CD4-positive, alpha-beta T cell treated with Interleukin-6 for 4 hours (primary cell): ENCODE results near the gene DEPP1.

Experiments
- DNase-seq: peaks from one replicate; pipeline ENCODE4 v3.0.0-alpha.2; 2020; ENCODE audit warnings: mixed read lengths

Gene DEPP1

GRCh38 chr10:44950326-44951225 lies 28.0 kb downstream of the DEPP1 start:
- DNase-seq, result no peak

DNA sequence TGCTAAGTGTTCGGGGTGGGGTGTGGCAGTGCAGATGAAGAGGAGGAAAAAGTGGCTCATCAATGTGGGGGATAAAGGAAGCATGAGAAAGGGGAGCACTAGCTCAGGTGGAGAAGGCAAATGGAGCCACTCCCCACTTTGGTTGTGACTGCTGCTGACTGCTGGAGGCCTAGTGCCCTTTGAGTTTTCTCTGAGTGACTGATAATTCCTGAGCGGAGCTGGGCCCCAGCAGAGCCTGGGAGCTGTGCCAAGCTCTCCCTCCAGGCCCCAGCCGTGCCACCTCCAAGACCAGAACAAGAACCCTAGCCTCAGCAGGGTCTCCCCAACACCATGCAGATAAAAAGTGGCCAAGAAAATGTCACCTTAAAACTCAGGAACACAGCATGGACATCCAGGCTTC lies 28.7 kb downstream of the DEPP1 start:
- DNase-seq, result no peak

DNA sequence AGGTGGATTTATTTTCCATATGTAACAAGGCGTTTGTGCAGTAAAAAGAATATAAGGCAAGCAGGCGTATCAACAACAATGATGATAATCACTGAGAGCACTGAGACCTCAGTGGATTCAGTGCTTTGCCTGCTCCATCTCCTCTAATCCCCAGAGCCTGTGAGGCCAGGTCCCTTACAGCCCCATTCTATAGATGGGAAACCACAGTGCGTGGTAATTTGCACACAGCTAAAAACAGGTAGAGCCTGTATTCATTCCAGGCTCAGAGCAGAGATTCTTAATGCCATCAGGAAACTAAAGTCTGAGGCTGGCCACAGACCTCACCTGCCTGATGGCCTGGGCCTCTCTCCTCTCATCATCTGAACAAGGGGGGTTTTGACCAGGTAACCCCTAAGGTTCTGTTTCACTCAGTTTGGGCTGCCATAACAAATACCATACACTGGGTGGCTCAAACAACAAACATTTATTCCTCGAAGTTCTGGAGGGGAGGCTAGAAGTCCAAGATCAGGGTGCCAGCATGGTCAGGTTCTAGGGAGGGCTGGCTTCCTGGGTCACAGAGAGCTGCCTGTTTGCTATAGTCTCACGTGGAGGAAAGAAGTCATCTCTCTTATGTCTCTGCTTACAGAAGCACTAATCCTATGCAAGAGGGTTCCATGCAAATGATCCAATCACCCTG lies 29.3 kb downstream of the DEPP1 start:
- no peak for DNase-seq

- no peak for DNase-seq
Observed at GRCh38 chr10:44948642-44949041, 30.0 kb downstream of the DEPP1 start.

DNA sequence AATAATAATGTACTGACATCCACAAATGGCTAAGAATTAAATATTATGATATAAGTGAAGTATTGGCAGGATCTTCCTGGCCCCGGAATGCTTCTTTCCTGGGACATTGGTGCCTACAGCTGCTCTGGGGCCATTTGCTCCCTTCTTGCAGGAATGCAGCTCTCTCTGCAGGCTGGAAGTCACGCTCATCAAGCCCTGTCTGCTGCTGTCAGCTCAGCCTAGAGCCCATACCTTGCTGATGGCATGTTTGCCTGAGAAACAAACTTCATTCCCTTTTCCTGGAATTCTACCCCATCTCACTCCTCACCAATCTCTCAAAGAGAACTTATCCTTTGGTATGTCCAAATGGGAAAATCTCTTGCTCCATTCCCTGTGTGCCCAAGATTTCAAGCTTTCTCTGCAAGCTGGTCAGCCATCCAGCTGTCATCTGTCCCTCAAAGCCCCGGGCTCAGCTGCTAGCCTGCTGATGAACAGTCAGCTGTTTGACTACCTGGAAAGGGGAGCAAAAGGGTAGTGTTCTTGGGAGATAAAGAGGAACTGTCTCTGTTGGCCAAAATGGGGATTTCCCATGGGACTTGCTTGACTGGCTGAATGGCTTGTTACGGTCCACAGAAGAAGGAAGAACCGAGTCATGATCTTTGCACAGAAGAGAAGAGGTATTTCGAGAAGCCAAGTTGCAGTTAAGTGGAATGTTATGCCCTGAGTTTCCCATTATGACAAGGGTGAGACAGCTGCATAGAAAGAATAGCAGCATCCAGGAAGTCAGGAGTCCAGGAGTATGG lies 31.0 kb downstream of the DEPP1 start:
- DNase-seq, result no peak

DNA sequence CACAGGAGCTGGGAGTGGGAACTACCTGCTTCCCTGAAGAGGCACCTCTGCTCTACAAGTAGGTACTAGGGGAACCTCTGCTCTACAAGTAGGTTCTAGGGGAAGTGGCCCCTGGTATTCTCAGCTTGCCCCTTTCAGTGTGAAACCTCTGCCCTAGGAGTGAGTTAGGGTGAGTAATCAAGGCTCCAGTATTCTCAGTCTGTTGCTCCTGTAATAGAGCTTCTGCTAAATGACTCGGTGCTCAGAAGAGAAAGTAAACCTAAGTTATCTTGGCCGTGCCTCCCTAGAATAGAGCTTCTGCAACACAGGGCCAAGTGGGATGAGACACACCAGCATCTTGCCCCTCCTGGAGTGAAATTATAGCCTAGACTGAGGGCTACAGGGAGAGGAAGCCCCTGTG lies 32.4 kb downstream of the DEPP1 start:
- no peak for DNase-seq

GRCh38 chr10:44944354-44944753 lies 34.3 kb downstream of the DEPP1 start:
- no peak for DNase-seq

DNA sequence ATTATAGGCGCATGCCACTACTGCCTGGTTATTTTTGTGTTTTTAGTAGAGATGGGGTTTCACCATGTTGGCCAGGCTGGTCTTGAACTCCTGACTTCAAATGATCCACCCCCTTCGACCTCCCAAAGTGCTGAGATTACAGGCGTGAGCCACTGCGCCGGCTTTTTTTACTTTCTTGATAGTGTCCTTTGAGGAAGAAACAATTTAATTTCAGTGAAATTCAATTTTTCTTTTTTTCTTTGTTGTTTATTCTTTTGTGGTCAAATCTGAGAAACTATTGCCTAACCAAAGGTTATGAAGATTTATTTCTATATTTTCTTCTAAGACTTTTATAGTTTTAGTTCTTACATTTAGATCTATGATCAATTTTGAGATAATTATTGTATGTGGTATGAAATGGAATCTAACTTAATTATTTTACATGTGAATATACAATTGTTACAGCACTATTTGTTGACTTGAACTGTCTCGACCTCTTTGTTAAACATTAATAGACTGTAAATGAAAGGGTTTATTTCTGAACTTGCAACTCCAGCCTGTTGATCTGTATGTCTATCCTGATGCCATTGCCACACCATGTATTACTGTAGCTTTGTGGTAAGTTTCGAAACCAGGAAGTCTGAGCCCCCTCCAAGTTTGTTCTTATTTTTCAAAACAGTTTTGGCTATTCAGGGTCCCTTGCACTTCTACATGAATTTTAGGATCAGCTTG lies 38.8 kb downstream of the DEPP1 start:
- no peak for DNase-seq

- no peak for DNase-seq
Observed at GRCh38 chr10:44938956-44939355, 39.7 kb downstream of the DEPP1 start.

- DNase-seq, result no peak
Observed at GRCh38 chr10:44937196-44938005, 41.2 kb downstream of the DEPP1 start.

- no peak for DNase-seq
Observed at GRCh38 chr10:44936314-44936975, 42.2 kb downstream of the DEPP1 start.

DNA sequence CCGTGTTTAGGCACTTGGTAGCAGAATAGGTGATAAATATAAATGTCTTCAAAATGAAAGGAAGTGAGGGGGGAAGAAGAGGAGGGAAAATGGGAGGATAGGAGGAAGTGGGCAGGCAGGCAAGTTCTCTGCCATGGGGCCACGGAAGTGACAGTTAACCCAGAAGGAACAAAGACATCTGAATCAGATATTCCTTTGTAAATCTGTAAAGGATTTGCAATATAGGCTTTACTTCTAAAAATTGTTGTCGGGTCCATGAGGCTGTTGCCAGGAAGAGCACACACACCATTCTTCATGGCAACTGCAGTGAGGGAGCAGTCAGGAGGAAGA lies 42.7 kb downstream of the DEPP1 start:
- no peak for DNase-seq

DNA sequence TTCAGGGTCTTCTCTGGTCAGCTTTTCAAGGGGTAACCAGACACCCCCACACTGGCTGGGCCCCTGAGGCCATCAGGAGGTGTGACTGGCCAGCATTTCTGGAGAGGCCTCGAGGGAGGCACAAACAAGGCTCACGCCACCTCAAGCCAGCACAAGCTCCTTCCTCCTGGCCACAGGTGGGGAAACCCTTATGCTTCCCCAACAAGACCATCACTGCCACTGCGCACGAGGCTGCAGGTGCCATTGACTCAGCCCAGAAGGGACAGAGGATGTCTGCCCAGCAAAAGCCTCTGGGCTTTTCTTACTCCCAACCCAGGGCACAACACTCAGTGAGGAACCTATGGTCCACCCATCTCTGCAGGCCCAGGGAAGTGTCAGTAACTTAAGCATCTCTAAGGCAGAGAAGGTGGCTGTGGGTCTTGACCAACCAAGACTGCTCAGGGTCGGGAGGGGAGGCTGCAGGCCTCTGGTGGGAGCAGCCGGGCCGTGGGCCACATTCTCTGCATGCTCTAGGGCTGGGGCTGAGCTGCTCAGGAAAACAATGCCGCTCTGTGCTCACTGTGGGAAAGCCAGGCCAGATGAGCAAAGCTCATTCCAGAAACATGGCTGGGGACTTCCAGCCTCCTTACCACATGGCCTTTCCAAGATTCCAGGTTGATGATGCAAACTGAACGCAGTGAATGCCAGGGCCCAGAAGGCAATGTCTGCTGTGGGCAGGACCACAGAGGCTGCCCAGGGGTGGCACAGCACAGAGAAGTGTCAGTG lies 43.2 kb downstream of the DEPP1 start:
- DNase-seq, result no peak

DNA sequence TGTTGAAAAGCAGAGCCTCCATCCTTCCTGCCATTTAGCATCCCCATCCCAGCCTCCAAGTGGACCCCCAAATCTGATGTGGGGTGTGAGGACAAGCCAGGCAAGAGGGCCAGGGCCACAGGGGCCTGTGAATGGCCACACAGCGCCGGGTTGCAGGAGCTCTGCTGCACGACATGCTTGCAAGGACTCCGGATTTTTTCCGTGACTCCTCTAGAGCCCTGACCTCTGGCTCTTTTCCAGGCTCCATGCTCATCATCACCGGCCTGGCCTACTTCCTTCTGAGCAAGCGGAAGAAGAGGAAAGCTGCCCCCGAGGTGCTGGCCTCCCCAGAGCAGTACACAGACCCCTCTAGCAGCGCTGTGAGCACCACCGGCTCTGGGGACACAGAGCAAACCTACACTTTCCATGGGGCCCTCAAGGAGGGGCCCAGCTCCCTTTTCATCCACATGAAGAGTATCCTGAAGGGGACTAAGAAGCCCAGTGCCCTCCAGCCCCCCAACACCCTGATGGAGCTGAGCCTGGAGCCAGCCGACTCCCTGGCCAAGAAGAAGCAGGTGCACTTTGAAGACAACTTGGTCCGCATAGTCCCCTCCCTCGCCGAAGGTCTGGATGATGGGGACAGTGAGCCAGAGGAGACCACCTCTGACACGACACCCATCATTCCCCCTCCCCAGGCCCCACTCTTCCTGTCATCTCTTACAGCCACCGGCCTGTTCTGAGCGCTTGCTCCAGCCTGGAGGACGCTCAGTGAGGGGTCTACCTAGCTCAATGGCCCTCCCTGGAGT lies 44.0 kb downstream of the DEPP1 start:
- DNase-seq, result no peak

DNA sequence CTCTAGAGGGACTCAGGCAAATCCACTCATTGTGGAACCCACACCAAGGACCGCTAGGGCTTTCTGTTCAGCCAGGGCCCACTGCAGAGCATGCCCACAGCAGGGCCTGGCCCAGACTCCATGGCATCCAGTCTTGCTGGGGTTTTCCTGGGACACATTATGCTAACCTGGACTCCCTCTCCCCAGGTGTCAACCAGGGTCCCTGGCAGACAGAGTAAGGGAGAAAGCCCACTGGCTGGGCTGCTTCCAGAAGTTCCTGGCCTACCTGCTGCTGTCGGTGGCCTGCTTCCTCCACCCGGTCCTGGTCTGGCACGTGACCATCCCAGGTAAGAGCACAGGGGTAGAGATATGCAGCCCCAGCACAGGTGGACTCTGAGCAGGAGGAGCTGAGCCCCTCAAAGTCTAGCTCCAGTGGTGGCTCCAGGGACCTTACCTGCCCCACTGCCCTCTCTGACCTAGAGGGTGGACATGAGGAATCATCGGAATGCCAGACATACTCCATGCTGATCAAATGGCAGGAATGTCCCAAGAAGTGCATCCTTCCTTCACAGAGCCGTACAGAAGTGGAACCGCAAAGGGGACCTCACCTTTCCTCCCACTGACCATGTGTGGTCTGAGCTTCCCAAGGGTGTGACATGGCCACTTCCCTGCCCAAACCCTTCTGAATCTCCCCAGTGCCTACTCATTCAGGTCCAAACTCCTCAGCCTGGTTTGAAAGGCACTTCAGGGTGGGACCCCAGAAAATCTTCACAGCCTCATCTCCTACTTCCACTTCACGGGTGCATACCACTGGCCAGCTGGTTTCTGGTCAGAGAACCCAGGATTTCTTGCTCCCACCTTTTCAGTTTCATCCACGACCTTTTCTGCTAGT lies 44.9 kb downstream of the DEPP1 start:
- no peak for DNase-seq

GRCh38 chr10:44932517-44933450 lies 45.8 kb downstream of the DEPP1 start:
- DNase-seq, result peak; percentile 87

- DNase-seq, result no peak
Observed at GRCh38 chr10:44931621-44932516, 46.7 kb downstream of the DEPP1 start.
